Tibial artery (tissue), 4 donors: Measurements from ENCODE around the gene BDKRB2.

ENCODE experiments used
- DNase-seq, 2 donors: peaks; one replicate each; pipeline ENCODE4 v3.0.0-alpha.2; 2019
- H3K27ac ChIP-seq, 2 donors: fragments of 200-600 bp; sonication (generic) in 1 of 2; 1 replicate in 1 of 2; 2 replicates in 1 of 2; pipeline ENCODE4 v1.5.1; 2018 to 2019; ENCODE audit warnings: mild to moderate bottlenecking in 1 of 2
- H3K27me3 ChIP-seq, 2 donors: fragments of 200-600 bp; sonication (generic) in 1 of 2; one replicate each; pipeline versions ENCODE4 v1.5.1 to v1.6.0; 2016 to 2019
- H3K36me3 ChIP-seq, 3 donors: fragments of 200-600 bp; sonication (generic) in 2 of 3; one replicate each; pipeline ENCODE4 v1.5.1; 2016 to 2019; ENCODE audit warnings: mild to moderate bottlenecking in 2 of 3
- H3K4me1 ChIP-seq, 4 donors: fragments of 200-600 bp; sonication (generic) in 2 of 4; 1 replicate in 3 of 4; 2 replicates in 1 of 4; pipeline ENCODE4 v1.5.1; 2016 to 2019
- H3K4me3 ChIP-seq, 2 donors: fragments of 200-600 bp; sonication (generic) in 1 of 2; 1 replicate in 1 of 2; 2 replicates in 1 of 2; pipeline ENCODE4 v1.5.1; 2018 to 2019; ENCODE audit warnings: mild to moderate bottlenecking in 2 of 2
- H3K9me3 ChIP-seq, 3 donors: fragments of 200-600 bp; sonication (generic) in 1 of 3; one replicate each; pipeline ENCODE4 v1.5.1; 2016 to 2019
- intact Hi-C: fragments of 100-400 bp; cut with DNase I; formaldehyde crosslinking; loops from one replicate; pipeline ENCODE4 v1.15.0; 2023; ENCODE audit warnings: low total_unique reads
- TF ChIP-seq, protein P1 (sequence below), 2 experiments: fragments of 200-600 bp in 1 of 2; fragments of 450-650 bp in 1 of 2; IDR thresholded peaks; one replicate each; pipeline ENCODE4 v1.5.1; 2017 to 2019; ENCODE audit warnings: antibody characterized with exemption in 2 of 2, mild to moderate bottlenecking in 1 of 2, moderate library complexity in 1 of 2

The BDKRB2 gene

GRCh38 chr14:96215452-96216244 lies 11.0 kb downstream of the BDKRB2 start:
- Histone ChIP-seq H3K4me1 (no peaks in the 10 kb centered on the region), H3K27me3 (peaks cover 0 to 27% of the 10 kb centered on the region in 2 donors), H3K27ac (no peak overlapping the region), H3K9me3 (peaks cover 0 to 15% (median 11%) of the 10 kb centered on the region in 3 donors), H3K36me3 (peaks cover 0 to 4% (median 0%) of the 10 kb centered on the region in 3 donors), H3K4me3 (no peak overlapping the region)
- TF ChIP-seq, protein P1, sequence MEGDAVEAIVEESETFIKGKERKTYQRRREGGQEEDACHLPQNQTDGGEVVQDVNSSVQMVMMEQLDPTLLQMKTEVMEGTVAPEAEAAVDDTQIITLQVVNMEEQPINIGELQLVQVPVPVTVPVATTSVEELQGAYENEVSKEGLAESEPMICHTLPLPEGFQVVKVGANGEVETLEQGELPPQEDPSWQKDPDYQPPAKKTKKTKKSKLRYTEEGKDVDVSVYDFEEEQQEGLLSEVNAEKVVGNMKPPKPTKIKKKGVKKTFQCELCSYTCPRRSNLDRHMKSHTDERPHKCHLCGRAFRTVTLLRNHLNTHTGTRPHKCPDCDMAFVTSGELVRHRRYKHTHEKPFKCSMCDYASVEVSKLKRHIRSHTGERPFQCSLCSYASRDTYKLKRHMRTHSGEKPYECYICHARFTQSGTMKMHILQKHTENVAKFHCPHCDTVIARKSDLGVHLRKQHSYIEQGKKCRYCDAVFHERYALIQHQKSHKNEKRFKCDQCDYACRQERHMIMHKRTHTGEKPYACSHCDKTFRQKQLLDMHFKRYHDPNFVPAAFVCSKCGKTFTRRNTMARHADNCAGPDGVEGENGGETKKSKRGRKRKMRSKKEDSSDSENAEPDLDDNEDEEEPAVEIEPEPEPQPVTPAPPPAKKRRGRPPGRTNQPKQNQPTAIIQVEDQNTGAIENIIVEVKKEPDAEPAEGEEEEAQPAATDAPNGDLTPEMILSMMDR (IDR thresholded peaks at IDR 0.05), result no peak
- DNase-seq, result no peak
- intact Hi-C loops, result no loop called here

DNA sequence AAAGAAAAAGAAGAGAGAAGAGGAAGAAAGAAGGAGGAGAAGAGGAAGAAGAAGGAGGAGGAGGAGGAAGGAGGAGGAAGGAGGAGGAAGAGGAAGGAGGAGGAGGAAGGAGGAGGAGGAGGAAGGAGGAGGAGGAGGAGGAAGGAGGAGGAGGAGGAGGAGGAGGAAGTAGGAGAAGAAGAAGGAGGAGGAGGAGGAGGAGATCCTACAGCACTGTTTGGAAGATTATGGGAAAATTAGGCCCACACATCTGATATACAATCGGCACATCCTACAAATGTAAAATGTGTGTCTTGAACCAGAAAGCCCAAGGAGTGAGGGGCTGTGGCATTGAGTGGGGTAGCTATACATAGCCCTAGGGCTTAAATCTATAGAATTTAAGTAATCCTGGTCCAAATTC lies 12.0 kb downstream of the BDKRB2 start:
- H3K4me3 ChIP-seq, result no peak overlapping the region
- intact Hi-C loops, result no loop called here
- H3K36me3 ChIP-seq, result no peaks in the 10 kb centered on the region
- no peak for DNase-seq
- TF ChIP-seq, protein P1 (IDR thresholded peaks at IDR 0.05), result no peak
- no peaks in the 10 kb centered on the region for H3K4me1 ChIP-seq
- peaks cover 0 to 10% (median 5%) of the 10 kb centered on the region in 3 donors for H3K9me3 ChIP-seq
- H3K27me3 ChIP-seq, result peaks cover 0 to 20% of the 10 kb centered on the region in 2 donors
- no peak overlapping the region for H3K27ac ChIP-seq

DNA sequence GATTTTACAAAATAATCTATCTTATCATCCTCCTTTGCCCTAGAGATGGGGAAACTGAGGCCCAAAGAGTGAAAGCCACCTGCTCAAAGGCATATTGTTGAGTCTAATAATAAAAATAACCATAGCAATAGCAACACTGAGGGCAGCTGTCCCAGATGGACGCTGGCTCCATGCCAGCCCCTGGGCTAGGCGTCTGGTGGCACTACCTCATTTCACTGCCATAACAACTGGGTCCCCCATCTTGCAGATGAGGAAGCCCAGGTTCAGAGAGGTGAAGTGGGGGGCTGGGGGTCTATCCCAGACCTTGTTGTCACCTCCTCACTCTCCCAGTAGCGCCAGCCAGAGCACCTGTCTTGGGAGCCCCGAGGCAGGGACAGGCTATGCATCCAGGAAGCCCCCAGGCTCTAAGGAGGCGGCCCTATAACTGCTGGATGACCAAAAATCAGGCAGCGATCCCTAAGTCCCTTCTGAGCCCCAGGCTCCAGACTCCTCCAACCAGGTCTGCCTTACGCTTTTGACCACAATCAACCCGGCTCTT lies 12.8 kb downstream of the BDKRB2 start:
- no peak overlapping the region for H3K27ac ChIP-seq
- no peak overlapping the region for H3K4me3 ChIP-seq
- H3K4me1 ChIP-seq, result no peaks in the 10 kb centered on the region
- no peaks in the 10 kb centered on the region for H3K36me3 ChIP-seq
- H3K9me3 ChIP-seq, result peaks cover 0 to 4% (median 0%) of the 10 kb centered on the region in 3 donors
- peaks cover 0 to 20% of the 10 kb centered on the region in 2 donors for H3K27me3 ChIP-seq
- intact Hi-C loops, result no loop called here
- DNase-seq, result no peak
- TF ChIP-seq, protein P1 (IDR thresholded peaks at IDR 0.05), result no peak

GRCh38 chr14:96221109-96221650 lies 16.5 kb downstream of the BDKRB2 start:
- TF ChIP-seq, protein P1 (IDR thresholded peaks at IDR 0.05), result no peak
- Histone ChIP-seq H3K27ac (no peak overlapping the region), H3K4me3 (no peak overlapping the region), H3K9me3 (no peaks in the 10 kb centered on the region), H3K4me1 (no peaks in the 10 kb centered on the region), H3K36me3 (no peaks in the 10 kb centered on the region), H3K27me3 (peaks cover 0 to 24% of the 10 kb centered on the region in 2 donors)
- no peak for DNase-seq
- intact Hi-C loops, result no loop called here

DNA sequence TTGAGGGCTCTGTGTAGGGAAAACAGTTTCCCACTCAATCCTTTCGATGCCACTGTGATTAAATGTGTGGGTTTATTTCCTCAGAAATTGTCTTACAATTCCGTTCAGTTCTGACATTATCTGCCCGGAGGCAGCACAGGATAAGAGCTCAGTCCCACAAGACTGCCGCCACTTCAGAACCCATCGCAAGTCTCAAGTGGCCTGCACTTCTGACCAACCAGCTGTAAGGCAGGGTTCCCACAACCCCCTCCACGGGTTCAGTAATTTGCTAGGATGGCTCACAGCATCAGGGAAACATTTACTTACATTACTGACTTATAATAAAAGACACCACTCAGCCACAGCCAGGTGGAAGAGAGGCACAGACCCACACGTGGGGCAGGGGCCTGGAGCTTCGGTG lies 17.2 kb downstream of the BDKRB2 start:
- Histone ChIP-seq H3K36me3 (no peaks in the 10 kb centered on the region), H3K27ac (no peak overlapping the region), H3K27me3 (peaks cover 0 to 24% of the 10 kb centered on the region in 2 donors), H3K4me3 (no peak overlapping the region), H3K4me1 (no peaks in the 10 kb centered on the region), H3K9me3 (no peaks in the 10 kb centered on the region)
- TF ChIP-seq, protein P1 (IDR thresholded peaks at IDR 0.05), result no peak
- DNase-seq, result no peak
- intact Hi-C loops, result no loop called here
